GM18873 (cell line): ENCODE measurements around the gene CCDC180.

Experiments used
- ATAC-seq: cut with Tn5 transposase; IDR thresholded peaks from one replicate; pipeline ENCODE4 v1.9.1; 2021; ENCODE audit warnings: mild to moderate bottlenecking, moderate library complexity, moderate number of reproducible peaks; ENCODE audit not compliant: unreplicated experiment, low FRiP score

CCDC180 gene

GRCh38 chr9:97357056-97357455 is 49.6 kb downstream of the CCDC180 start:
- ATAC-seq: no peak
